HG03039 (cell line): ENCODE results near the gene UGT1A5.
"Not testable (repeated sequence)": the region's sequence is repeated elsewhere in the genome, so short reads cannot be mapped to it uniquely, and the experiment has no call there.

ENCODE experiments used
- ATAC-seq: cut with Tn5 transposase; IDR thresholded peaks from one replicate; pipeline ENCODE4 v1.9.1; 2021; ENCODE audit warnings: mild to moderate bottlenecking, moderate library complexity; ENCODE audit not compliant: unreplicated experiment

The UGT1A5 gene

DNA sequence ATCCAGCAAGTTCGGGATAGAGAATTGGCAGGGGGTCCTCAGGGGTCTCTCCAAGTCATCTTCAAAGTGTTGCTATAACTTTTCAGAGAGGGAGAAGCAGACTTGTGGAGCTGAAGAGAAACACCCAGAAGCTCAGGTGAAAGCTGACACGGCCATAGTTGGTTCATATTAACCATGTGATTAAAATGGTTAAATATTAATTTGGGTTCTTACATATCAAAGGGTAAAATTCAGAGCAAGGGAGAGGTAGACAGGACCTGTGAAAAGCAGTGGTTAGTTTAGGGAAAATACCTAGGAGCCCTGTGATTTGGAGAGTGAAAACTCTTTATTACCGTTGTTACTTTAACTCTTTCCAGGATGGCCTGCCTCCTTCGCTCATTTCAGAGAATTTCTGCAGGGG, 20.1 kb upstream of the UGT1A5 start, which contains the start of gene UGT1A6:
Gene UGT1A6 (plus strand): TSS at position 243 of the 400 bp plus-strand sequence. CDS start 115 bp downstream, at position 358.
- ATAC-seq, result no peak

- no peak for ATAC-seq
Measured at GRCh38 chr2:233693963-233694362, 18.7 kb upstream of the UGT1A5 start.

- no peak for ATAC-seq
Measured at GRCh38 chr2:233698740-233699139, 14.0 kb upstream of the UGT1A5 start.

DNA sequence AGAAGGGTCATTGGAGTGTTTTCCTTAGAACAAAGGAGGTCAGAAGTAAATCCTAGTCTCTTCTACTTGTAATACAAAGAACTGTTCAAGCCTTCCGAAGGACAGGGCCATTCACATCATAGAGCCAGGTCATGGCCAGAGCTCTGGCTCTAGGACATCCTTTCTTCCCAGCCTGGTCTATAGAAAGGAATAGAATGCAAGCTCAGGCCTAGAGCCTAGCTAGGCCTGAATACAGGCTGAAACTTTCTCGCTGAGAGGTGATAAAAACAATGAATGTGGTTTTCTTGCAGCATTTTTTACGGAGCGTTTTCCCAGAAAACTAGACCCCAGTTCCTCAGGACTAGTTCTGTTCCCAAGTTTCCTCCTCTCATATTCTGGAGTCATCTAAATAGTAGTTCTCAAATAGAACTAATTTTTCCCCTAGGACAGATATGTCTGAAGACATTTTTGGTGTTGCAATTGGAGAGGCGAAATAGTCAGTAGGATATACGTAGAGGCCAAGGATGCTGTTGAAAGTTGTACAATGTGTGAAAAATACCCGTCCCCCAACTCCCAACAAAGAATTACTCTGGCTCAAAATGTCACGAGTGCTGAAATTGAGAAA, 13.2 kb upstream of the UGT1A5 start:
- ATAC-seq, result no peak

GRCh38 chr2:233700028-233700635, 12.6 kb upstream of the UGT1A5 start:
- no peak for ATAC-seq

DNA sequence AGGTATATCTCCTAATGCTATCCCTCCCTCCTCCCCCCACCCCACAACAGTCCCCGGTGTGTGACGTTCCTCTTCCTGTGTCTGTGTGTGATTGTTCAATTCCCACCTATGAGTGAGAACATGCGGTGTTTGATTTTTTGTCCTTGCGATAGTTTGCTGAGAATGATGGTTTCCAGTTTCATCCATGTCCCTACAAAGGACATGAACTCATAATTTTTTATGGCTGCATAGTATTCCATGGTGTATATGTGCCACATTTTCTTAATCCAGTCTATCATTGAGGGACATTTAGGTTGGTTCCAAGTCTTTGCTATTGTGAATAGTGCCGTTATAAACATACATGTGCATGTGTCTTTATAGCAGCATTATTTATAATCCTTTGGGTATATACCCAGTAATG, 11.9 kb upstream of the UGT1A5 start:
- not testable (repeated sequence) for ATAC-seq

- ATAC-seq, result no peak
Measured at GRCh38 chr2:233702238-233702637, 10.5 kb upstream of the UGT1A5 start.

GRCh38 chr2:233705911-233706506, 6.7 kb upstream of the UGT1A5 start:
- no peak for ATAC-seq

- no peak for ATAC-seq
Measured at GRCh38 chr2:233706720-233707119, 6.0 kb upstream of the UGT1A5 start.

GRCh38 chr2:233707940-233708644, 4.6 kb upstream of the UGT1A5 start:
- ATAC-seq, result no peak

DNA sequence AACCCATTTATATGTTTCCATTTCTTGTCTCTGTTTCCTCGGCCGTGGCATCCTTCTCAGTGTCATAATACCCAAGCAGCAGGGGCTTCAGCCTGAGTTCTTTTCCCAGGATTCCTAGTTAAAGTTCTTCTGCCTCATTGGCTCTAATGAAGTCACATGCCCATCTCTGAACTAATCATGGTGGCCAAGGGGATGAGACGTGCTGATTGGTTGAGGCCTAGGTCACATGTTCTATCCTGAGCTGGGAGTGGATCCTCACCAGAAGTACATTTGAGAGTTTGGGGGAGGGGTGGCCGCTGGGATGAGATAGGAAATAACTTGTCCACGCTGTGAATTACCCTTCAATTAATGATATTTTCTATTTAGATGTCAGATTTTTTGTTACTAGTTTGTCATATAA, 3.8 kb upstream of the UGT1A5 start:
- no peak for ATAC-seq

- ATAC-seq, result no peak
Measured at GRCh38 chr2:233711312-233712008, 1.2 kb upstream of the UGT1A5 start.

DNA sequence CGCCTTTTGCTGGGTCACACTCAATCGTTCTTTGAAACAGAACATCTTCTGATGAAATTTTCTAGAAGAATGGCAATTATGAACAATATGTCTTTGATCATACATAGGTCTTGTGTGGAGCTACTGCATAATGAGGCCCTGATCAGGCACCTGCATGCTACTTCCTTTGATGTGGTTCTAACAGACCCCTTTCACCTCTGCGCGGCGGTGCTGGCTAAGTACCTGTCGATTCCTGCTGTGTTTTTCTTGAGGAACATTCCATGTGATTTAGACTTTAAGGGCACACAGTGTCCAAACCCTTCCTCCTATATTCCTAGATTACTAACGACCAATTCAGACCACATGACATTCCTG, 532 bp downstream of the UGT1A5 start:
- no peak for ATAC-seq

GRCh38 chr2:233714121-233714520, 1.4 kb downstream of the UGT1A5 start:
- no peak for ATAC-seq

DNA sequence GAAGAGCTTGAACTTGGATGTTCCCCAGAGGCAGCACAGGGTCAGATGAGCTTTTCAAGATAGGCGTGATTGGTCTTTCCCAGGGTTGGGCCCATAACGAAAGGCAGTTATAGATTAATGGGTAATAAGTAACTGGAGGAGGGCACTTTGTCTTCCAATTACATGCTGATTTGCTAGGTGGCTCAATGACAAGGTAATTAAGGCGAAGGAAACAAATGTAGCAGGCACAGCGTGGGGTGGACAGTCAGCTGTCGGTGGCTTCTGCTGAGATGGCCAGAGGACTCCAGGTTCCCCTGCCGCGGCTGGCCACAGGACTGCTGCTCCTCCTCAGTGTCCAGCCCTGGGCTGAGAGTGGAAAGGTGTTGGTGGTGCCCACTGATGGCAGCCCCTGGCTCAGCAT, 5.8 kb downstream of the UGT1A5 start, which contains the start of gene UGT1A4:
Gene UGT1A4 (plus strand): TSS at position 185 of the 400 bp plus-strand sequence. CDS start 85 bp downstream, at position 270.
- no peak for ATAC-seq

DNA sequence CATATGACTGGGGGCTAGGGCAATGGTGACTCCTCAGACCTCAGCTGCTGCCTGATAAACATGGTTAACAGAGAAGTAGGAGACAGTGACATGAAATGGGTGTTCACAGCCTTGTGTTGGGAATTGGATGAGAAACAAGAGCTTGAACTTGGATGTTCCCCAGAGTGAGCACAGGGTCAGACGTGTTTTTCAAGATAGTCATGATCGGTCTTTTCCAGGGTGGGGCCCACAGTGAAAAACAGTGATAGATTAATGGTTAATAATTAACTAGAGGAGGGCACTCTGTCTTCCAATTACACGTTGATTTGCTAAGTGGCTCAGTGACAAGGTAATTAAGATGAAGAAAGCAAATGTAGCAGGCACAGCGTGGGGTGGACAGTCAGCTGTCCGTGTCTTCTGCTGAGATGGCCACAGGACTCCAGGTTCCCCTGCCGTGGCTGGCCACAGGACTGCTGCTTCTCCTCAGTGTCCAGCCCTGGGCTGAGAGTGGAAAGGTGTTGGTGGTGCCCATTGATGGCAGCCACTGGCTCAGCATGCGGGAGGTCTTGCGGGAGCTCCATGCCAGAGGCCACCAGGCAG, 16.1 kb downstream of the UGT1A5 start, which contains the start of gene UGT1A3:
Gene UGT1A3 (plus strand): TSS at position 320 of the 579 bp plus-strand sequence. CDS start 85 bp downstream, at position 405.
- ATAC-seq, result no peak

DNA sequence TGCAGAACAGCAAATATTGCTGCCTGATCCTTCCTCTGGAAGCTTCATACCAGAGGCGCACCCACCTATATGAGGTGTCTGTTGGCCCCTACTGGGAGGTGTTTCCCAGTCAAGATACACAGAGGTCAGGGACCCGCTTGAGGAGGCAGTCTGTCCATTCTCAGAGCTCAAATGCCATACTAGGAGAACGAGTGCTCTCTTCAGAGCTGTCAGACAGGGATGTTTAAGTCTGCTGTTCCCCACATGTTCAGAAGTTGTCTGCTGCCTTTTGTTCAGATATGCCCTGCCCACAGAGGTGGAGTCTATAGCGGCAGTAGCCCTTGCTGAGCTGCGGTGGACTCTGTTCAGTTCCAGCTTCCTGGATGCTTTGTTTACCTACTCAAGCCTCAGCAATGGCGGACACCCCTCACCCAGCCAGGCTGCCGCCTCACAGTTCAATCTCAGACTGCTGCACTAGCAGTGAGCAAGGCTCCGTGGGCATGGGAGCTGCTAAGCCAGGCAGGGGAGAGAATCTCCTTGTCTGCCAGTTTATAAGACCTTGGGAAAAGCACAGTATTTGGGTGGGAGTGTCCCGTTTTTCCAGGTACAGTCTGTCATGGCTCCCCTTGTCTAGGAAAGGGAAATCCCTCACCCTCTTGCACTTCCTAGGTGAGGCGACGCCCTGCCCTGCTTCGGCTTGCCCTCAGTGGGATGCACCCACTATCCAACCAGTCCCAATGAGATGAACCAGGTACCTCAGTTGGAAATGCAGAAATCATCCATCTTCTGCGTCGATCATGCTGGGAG, 24.4 kb downstream of the UGT1A5 start:
- not testable (repeated sequence) for ATAC-seq

DNA sequence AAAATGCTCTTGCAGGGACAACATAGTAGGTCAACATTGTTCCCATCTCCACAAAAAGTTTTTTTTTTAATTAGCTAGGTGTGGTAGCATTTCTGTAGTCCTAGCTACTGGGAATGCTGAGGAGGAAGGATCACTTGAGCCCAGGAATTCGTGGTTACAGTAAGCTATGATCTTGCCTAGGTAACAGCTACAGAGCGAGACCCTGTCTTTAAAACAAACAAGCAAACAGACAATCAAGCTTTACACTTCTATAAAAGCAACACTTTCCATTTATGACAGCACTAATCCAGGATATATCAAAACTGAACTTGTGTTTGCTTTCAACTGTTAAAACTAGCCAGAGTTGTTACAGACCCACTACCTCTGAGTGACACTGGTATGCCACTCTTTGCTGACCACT, 28.2 kb downstream of the UGT1A5 start:
- ATAC-seq, result no peak

DNA sequence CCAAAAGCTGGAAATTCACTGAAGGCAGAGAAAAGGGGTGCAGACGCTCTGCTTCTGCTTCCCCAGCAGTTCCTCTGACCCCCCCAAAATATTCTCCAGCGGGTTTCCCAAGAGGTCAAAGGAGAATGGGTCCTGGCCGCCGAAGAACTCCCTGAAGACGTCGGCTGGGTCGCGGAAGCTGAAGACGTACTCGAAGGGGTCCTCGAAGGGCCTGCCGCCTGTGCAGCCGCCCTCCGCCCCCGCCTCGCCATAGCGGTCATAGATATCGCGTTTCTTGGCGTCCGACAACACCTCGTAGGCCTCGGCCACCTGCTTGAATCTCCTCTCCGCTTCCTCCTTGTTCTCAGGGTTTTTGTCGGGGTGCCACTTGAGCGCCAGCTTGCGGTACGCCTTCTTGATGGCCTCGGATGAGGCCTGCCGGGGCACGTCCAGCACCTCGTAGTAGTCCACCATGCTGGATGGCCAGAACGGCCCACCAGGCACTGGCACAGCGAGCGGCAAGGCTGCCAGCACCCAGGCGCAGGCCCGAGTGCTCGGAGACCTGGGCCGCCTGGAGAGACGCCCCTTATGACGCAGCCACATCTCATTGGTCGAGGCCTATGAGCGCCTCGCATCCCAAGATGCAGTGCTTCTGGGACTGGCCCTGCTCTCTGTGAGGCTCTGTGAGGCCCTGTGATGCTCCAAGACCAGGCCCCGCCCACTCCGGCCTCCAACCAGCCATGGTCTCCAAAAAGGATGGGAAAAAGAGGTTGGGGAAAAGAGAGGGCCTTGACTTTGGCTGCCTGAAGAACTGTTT, 31.0 kb downstream of the UGT1A5 start:
- no peak for ATAC-seq
